B cell (primary cell): ENCODE results near the gene USP34.

Experiments
- CTCF ChIP-seq: fragments of 200-600 bp; IDR thresholded peaks from one replicate; pipeline ENCODE4 v1.8.0; 2022; ENCODE audit warnings: antibody characterized with exemption, mild to moderate bottlenecking
- EZH2 ChIP-seq: IDR thresholded peaks from 2 replicates; pipeline ENCODE4 v1.6.1; 2012; ENCODE audit warnings: borderline replicate concordance, low read depth, mild to moderate bottlenecking, moderate library complexity, low read length; ENCODE audit not compliant: insufficient read depth, poor library complexity, severe bottlenecking

GRCh38 chr2:61283443-61284160 lies 187.3 kb downstream of the USP34 start:
- no peak for TF ChIP-seq CTCF
- TF ChIP-seq EZH2, result no peak
